Cortex of kidney (tissue), 1 donor: ENCODE results near the gene NEURL4.

Source experiments
- DNase-seq: peaks from one replicate; lab custom pipeline; 2025; lab: John Stamatoyannopoulos, UW

Gene NEURL4

GRCh38 chr17:7279448-7279847 lies 49.7 kb downstream of the NEURL4 start:
- DNase-seq = no peak

GRCh38 chr17:7266784-7267183 lies 62.4 kb downstream of the NEURL4 start:
- no peak for DNase-seq
